K562 (cell line): ENCODE results near the gene ARID3A. TPM values are rescaled to one million over a fixed set of nuclear protein-coding genes. Genes with fewer than 3 reads are reported as not detected.

Experiments
- ARID4B ChIP-seq: sonication (generic); formaldehyde crosslinking; IDR thresholded peaks from 2 replicates; pipeline ENCODE4 v1.8.0; 2022; ENCODE audit warnings: mild to moderate bottlenecking, missing genetic modification reagents
- E2F6 ChIP-seq, 2 experiments: IDR thresholded peaks; 2 replicates each; pipeline ENCODE4 v1.6.1; 2011; ENCODE audit warnings: borderline replicate concordance in 1 of 2, control low read depth in 1 of 2, low read depth in 1 of 2, low read length in 1 of 2, mild to moderate bottlenecking in 1 of 2, mixed read lengths in 1 of 2, moderate library complexity in 1 of 2; ENCODE audit not compliant: insufficient read depth in 1 of 2, insufficient read length in 1 of 2, poor library complexity in 1 of 2, severe bottlenecking in 1 of 2; ENCODE audit errors: extremely low read depth in 1 of 2
- JUN ChIP-seq, 2 experiments: sonication (generic) in 1 of 2; formaldehyde crosslinking in 1 of 2; IDR thresholded peaks; 2 replicates each; pipeline versions ENCODE4 v1.6.1 to v1.8.0; 2012 to 2022; ENCODE audit warnings: borderline replicate concordance in 2 of 2, mild to moderate bottlenecking in 2 of 2, improper control_type of control experiment in 1 of 2, low read depth in 1 of 2, low read length in 1 of 2, missing genetic modification reagents in 1 of 2
- NELFE ChIP-seq: IDR thresholded peaks from 2 replicates; pipeline ENCODE4 v1.6.1; 2011; ENCODE audit warnings: mild to moderate bottlenecking; ENCODE audit not compliant: insufficient read depth, insufficient read length
- POLR2AphosphoS5 ChIP-seq: IDR thresholded peaks from 2 replicates; pipeline ENCODE4 v1.6.1; 2011; ENCODE audit warnings: mild to moderate bottlenecking, low read depth, low read length, moderate library complexity; ENCODE audit not compliant: control insufficient read depth, insufficient read depth
- SP1 ChIP-seq: sonication (generic); formaldehyde crosslinking; IDR thresholded peaks from 2 replicates; pipeline ENCODE4 v1.8.1; 2022; ENCODE audit warnings: mild to moderate bottlenecking, missing genetic modification reagents
- SP2 ChIP-seq: IDR thresholded peaks from 2 replicates; pipeline ENCODE4 v1.6.1; 2011; ENCODE audit warnings: mild to moderate bottlenecking, low read depth, low read length, moderate library complexity; ENCODE audit not compliant: poor library complexity, severe bottlenecking; ENCODE audit errors: extremely low read depth
- TFAM ChIP-seq: fragments of 250-450 bp; sonication (Bioruptor Pico); conservative IDR thresholded peaks from 2 replicates; pipeline ENCODE4 v1.5.0; 2021; ENCODE audit warnings: mild to moderate bottlenecking, moderate library complexity
- ZNF384 ChIP-seq: IDR thresholded peaks from 2 replicates; pipeline ENCODE4 v1.6.1; 2012; ENCODE audit warnings: low read depth, low read length, improper control_type of control experiment
- ZNF561 ChIP-seq: fragments of 450-650 bp; formaldehyde crosslinking; conservative IDR thresholded peaks from 2 replicates; pipeline ENCODE4 v1.4.0; 2020; ENCODE audit warnings: mild to moderate bottlenecking, moderate library complexity
- polyA plus RNA-seq, 8 experiments: library from polyadenylated mRNA; depleted of rRNA in 4 of 8; stranded (reverse) in 5 of 8; unstranded in 3 of 8; fragments of >200 nt; fragmentation: Nextera tagmentation in 2 of 8; fragmentation: Illumina TruSeq in 1 of 8; extraction: Ambion mirVana in 2 of 8; extraction: Trizol in 1 of 8; gene quantifications; 2 replicates each; pipeline versions ENCODE4 v1.2.1 to v1.2.3, GENCODE V29; 2011 to 2014; ENCODE audit warnings: inconsistent platforms in 1 of 8, missing spikeins in 1 of 8
- total RNA-seq, 7 experiments: library from RNA; depleted of rRNA in 6 of 7; stranded (reverse); fragments of >200 nt in 6 of 7; fragmentation: Illumina TruSeq in 2 of 7; extraction: Trizol in 2 of 7; gene quantifications; 2 replicates each; pipeline versions ENCODE4 v1.2.1 to v1.2.3, GENCODE V29; 2011 to 2021; ENCODE audit warnings: low replicate concordance in 1 of 7
- TF ChIP-seq, protein P1 (sequence below): fragments of 150-350 bp; conservative IDR thresholded peaks from 2 replicates; pipeline ENCODE4 v1.6.1; 2014; ENCODE audit warnings: low read length
- TF ChIP-seq, protein P2 (sequence below): fragments of 450-650 bp; IDR thresholded peaks from 2 replicates; pipeline ENCODE4 v1.6.1; 2018; ENCODE audit not compliant: partially characterized antibody

ARID3A gene
- total and polyA plus RNA-seq, 9 of the 15 experiments (the other 6 are each of a cell fraction or from before 2014, with no cell fraction given), result 1.4 to 118 (median 31.2) TPM

GRCh38 chr19:1018932-1019615 lies 93.2 kb downstream of the ARID3A start (continued):
- no peak for TF ChIP-seq SP2
- TF ChIP-seq TFAM (CRISPR knock-in tag), result no peak
- no peak for TF ChIP-seq ZNF561 (CRISPR knock-in tag)
- no peak for TF ChIP-seq E2F6 (IDR thresholded peaks at IDR 0.05; ENCODE audit: borderline replicate concordance in 1 of 2, extremely low read depth in 1 of 2, insufficient read depth in 1 of 2, insufficient read length in 1 of 2, low read depth in 1 of 2, low read length in 1 of 2, poor library complexity in 1 of 2, severe bottlenecking in 1 of 2)
- TF ChIP-seq NELFE, result no peak
- no peak for TF ChIP-seq POLR2AphosphoS5
- TF ChIP-seq SP1 (CRISPR knock-in tag), result no peak
- no peak for TF ChIP-seq JUN (IDR thresholded peaks at IDR 0.05; ENCODE audit: borderline replicate concordance, low read depth, low read length)
- 0 out of 2 replicates have a peak, but pooled peaks have one; percentile 25 for TF ChIP-seq JUN (CRISPR knock-in tag; IDR thresholded peaks at IDR 0.05; ENCODE audit: borderline replicate concordance)
- TF ChIP-seq, protein P1, sequence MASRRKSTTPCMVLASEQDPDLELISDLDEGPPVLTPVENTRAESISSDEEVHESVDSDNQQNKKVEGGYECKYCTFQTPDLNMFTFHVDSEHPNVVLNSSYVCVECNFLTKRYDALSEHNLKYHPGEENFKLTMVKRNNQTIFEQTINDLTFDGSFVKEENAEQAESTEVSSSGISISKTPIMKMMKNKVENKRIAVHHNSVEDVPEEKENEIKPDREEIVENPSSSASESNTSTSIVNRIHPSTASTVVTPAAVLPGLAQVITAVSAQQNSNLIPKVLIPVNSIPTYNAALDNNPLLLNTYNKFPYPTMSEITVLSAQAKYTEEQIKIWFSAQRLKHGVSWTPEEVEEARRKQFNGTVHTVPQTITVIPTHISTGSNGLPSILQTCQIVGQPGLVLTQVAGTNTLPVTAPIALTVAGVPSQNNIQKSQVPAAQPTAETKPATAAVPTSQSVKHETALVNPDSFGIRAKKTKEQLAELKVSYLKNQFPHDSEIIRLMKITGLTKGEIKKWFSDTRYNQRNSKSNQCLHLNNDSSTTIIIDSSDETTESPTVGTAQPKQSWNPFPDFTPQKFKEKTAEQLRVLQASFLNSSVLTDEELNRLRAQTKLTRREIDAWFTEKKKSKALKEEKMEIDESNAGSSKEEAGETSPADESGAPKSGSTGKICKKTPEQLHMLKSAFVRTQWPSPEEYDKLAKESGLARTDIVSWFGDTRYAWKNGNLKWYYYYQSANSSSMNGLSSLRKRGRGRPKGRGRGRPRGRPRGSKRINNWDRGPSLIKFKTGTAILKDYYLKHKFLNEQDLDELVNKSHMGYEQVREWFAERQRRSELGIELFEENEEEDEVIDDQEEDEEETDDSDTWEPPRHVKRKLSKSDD, result no peak
- 0 out of 2 replicates have a peak, but pooled peaks have one; percentile 17 for TF ChIP-seq ZNF384
- no peak for TF ChIP-seq ARID4B (CRISPR knock-in tag)
- TF ChIP-seq, protein P2, sequence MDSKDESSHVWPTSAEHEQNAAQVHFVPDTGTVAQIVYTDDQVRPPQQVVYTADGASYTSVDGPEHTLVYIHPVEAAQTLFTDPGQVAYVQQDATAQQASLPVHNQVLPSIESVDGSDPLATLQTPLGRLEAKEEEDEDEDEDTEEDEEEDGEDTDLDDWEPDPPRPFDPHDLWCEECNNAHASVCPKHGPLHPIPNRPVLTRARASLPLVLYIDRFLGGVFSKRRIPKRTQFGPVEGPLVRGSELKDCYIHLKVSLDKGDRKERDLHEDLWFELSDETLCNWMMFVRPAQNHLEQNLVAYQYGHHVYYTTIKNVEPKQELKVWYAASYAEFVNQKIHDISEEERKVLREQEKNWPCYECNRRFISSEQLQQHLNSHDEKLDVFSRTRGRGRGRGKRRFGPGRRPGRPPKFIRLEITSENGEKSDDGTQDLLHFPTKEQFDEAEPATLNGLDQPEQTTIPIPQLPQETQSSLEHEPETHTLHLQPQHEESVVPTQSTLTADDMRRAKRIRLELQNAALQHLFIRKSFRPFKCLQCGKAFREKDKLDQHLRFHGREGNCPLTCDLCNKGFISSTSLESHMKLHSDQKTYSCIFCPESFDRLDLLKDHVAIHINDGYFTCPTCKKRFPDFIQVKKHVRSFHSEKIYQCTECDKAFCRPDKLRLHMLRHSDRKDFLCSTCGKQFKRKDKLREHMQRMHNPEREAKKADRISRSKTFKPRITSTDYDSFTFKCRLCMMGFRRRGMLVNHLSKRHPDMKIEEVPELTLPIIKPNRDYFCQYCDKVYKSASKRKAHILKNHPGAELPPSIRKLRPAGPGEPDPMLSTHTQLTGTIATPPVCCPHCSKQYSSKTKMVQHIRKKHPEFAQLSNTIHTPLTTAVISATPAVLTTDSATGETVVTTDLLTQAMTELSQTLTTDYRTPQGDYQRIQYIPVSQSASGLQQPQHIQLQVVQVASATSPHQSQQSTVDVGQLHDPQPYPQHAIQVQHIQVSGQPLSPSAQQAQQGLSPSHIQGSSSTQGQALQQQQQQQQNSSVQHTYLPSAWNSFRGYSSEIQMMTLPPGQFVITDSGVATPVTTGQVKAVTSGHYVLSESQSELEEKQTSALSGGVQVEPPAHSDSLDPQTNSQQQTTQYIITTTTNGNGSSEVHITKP, result peak; percentile 93
